Hepatocyte (in vitro differentiated cells): ENCODE results near the gene MYRIP. TPM values are rescaled to one million over a fixed set of nuclear protein-coding genes. Genes with fewer than 3 reads are reported as not detected.

Source experiments
- DNase-seq: peaks from one replicate; pipeline ENCODE4 v3.0.0-alpha.2; 2016; ENCODE audit warnings: low spot score
- H2AFZ ChIP-seq: fragments of 200-600 bp; sonication (generic); 2 replicates; pipeline ENCODE4 v1.6.0; 2016; ENCODE audit warnings: antibody characterized with exemption, mild to moderate bottlenecking
- H3K27ac ChIP-seq: fragments of 200-600 bp; sonication (generic); 2 replicates; pipeline ENCODE4 v1.5.1; 2016; ENCODE audit warnings: mild to moderate bottlenecking
- H3K27me3 ChIP-seq: fragments of 200-600 bp; sonication (generic); 2 replicates; pipeline ENCODE4 v1.6.1; 2016
- H3K36me3 ChIP-seq: fragments of 200-600 bp; sonication (generic); replicated peaks from 2 replicates; pipeline ENCODE4 v1.5.1; 2016; ENCODE audit warnings: low read depth; ENCODE audit not compliant: insufficient read depth
- H3K4me1 ChIP-seq: fragments of 200-600 bp; sonication (generic); 2 replicates; pipeline ENCODE4 v1.5.1; 2016; ENCODE audit warnings: mild to moderate bottlenecking, moderate library complexity; ENCODE audit not compliant: insufficient read depth
- H3K4me2 ChIP-seq: fragments of 200-600 bp; sonication (generic); 2 replicates; pipeline ENCODE4 v1.6.0; 2016
- H3K4me3 ChIP-seq: fragments of 200-600 bp; sonication (generic); 2 replicates; pipeline ENCODE4 v1.5.1; 2016; ENCODE audit warnings: mild to moderate bottlenecking
- H3K79me2 ChIP-seq: fragments of 200-600 bp; sonication (generic); 2 replicates; pipeline ENCODE4 v1.6.0; 2017; ENCODE audit warnings: mild to moderate bottlenecking
- H3K9me2 ChIP-seq: fragments of 200-600 bp; sonication (generic); replicated peaks from 2 replicates; pipeline ENCODE4 v1.6.0; 2017; ENCODE audit warnings: mild to moderate bottlenecking; ENCODE audit not compliant: insufficient read depth
- H3K9me3 ChIP-seq: fragments of 200-600 bp; sonication (generic); 2 replicates; pipeline ENCODE4 v1.5.1; 2016; ENCODE audit warnings: low read depth, mild to moderate bottlenecking
- H4K20me1 ChIP-seq: fragments of 200-600 bp; sonication (generic); 2 replicates; pipeline ENCODE4 v1.6.0; 2016; ENCODE audit warnings: mild to moderate bottlenecking; ENCODE audit not compliant: insufficient read depth, poor library complexity, severe bottlenecking
- CTCF ChIP-seq: fragments of 200-600 bp; sonication (generic); IDR thresholded peaks from 2 replicates; pipeline ENCODE4 v1.5.1; 2016; ENCODE audit warnings: antibody characterized with exemption, mild to moderate bottlenecking; ENCODE audit not compliant: poor library complexity
- EZH2 ChIP-seq: fragments of 200-600 bp; sonication (generic); IDR thresholded peaks from 2 replicates; pipeline ENCODE4 v1.6.1; 2016; ENCODE audit warnings: antibody characterized with exemption, mild to moderate bottlenecking, borderline replicate concordance
- EZH2phosphoT487 ChIP-seq: fragments of 200-600 bp; sonication (generic); IDR thresholded peaks from one replicate; pipeline ENCODE4 v1.6.1; 2018; ENCODE audit warnings: antibody characterized with exemption, mild to moderate bottlenecking, low read depth, moderate library complexity; ENCODE audit not compliant: unreplicated experiment, severe bottlenecking
- WGBS: methylation state at CpG from one replicate; pipeline ENCODE4 v1.1.6; 2016; ENCODE audit warnings: low lambda C conversion rate; ENCODE audit errors: missing lambda C conversion rate; 5-methylcytosine and 5-hydroxymethylcytosine counted together
- polyA plus RNA-seq: library from polyadenylated mRNA; unstranded; fragments of >200 nt; fragmentation: Nextera tagmentation; extraction: Ambion mirVana; gene quantifications from 2 replicates; pipeline ENCODE4 v1.2.1, GENCODE V29; 2016
- total RNA-seq: library from RNA; depleted of rRNA; stranded (reverse); fragments of >200 nt; gene quantifications from 2 replicates; pipeline ENCODE4 v1.2.3, GENCODE V29; 2014

Gene MYRIP
- total and polyA plus RNA-seq, 2 experiments from 2014 or later = 0.57 TPM; not detected in 1

DNA sequence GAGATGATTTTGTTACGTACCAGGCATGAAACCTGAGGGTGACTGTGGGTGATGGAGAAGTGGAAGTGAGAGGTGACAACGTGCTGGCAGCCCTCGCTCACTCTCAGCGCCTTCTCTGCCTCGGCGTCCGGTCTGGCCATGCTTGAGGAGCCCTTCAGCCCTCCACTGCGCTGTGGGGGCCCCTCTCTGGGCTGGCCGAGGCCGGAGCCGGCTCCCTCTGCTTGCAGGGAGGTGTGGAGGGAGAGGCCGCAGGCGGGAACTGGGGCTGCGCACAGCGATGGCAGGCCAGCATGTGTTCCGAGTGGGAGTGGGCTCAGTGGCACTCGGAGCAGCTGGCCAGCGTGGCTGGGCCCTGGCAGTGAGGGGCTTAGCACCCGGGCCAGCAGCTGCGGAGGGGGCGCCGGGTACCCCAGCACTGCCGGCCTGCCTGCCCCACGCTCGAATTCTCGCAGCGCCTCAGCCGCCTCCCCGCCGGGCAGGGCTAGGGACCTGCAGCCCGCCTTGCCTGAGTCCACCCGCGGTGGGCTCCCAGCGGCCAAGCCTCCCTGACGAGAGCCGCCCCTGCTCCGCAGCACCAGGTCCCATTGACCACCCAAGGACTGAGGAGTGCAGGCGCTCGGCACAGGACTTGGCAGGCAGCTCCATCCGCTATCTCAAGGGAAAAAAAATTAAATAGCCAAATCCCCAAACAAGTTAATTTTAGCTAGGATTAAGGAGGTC lies 29.7 kb upstream of the MYRIP start:
- H4K20me1 ChIP-seq = no peaks in the 10 kb centered on the region
- TF ChIP-seq CTCF (no peak), EZH2 (no peak), EZH2phosphoT487 (no peak)
- 97% methylated on average over 38 of the region's 40 CpGs for WGBS
- H3K4me2 ChIP-seq = no peak overlapping the region
- H3K79me2 ChIP-seq = no peaks in the 10 kb centered on the region
- H3K9me2 ChIP-seq = no peaks in the 10 kb centered on the region
- H3K27me3 ChIP-seq = no peaks in the 10 kb centered on the region
- no peaks in the 10 kb centered on the region for H3K36me3 ChIP-seq
- no peak overlapping the region for H3K27ac ChIP-seq
- H3K4me3 ChIP-seq = no peak overlapping the region
- DNase-seq = no peak
- no peaks in the 10 kb centered on the region for H3K4me1 ChIP-seq
- H3K9me3 ChIP-seq = no peaks in the 10 kb centered on the region
- H2AFZ ChIP-seq = no peak overlapping the region

DNA sequence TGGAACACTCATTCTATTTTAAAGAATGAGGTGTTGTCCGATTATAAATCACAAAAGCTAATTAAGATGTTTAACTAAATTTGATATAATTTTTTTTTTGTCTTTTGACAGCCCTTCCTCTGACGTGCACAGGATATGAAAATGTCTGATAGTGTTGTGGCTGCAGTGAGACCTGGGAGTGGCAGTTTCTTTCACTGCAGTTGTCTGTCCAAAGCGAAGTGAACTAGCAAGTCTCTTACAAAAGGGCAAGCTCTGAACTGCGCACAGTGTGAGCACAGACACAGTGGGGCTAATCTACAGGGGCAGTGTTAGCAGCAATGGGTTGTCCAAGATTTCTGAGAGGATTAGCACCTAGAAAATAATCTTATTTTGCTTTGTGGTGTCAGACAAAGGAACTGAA lies 29.1 kb upstream of the MYRIP start:
- H3K9me3 ChIP-seq = no peaks in the 10 kb centered on the region
- H3K4me1 ChIP-seq = no peaks in the 10 kb centered on the region
- no peaks in the 10 kb centered on the region for H3K36me3 ChIP-seq
- no peak overlapping the region for H2AFZ ChIP-seq
- no peaks in the 10 kb centered on the region for H3K9me2 ChIP-seq
- H3K4me2 ChIP-seq = no peak overlapping the region
- no peak overlapping the region for H3K27ac ChIP-seq
- no peaks in the 10 kb centered on the region for H3K27me3 ChIP-seq
- no peak overlapping the region for H3K4me3 ChIP-seq
- TF ChIP-seq CTCF (no peak), EZH2 (no peak), EZH2phosphoT487 (no peak)
- WGBS = 85% methylated on average over 4 of the region's 4 CpGs
- no peaks in the 10 kb centered on the region for H4K20me1 ChIP-seq
- no peaks in the 10 kb centered on the region for H3K79me2 ChIP-seq
- DNase-seq = no peak

- Histone ChIP-seq H3K27me3 (no peaks in the 10 kb centered on the region), H4K20me1 (no peaks in the 10 kb centered on the region), H3K4me2 (no peak overlapping the region), H3K36me3 (no peaks in the 10 kb centered on the region), H2AFZ (no peak overlapping the region), H3K27ac (no peak overlapping the region), H3K9me2 (no peaks in the 10 kb centered on the region), H3K79me2 (no peaks in the 10 kb centered on the region), H3K9me3 (no peaks in the 10 kb centered on the region), H3K4me1 (no peaks in the 10 kb centered on the region), H3K4me3 (no peak overlapping the region)
- WGBS = 95% methylated on average over 1 of the region's 1 CpG
- DNase-seq = no peak
- TF ChIP-seq CTCF = no peak
- TF ChIP-seq EZH2 = no peak
- no peak for TF ChIP-seq EZH2phosphoT487
These were observed 28.4 kb upstream of the MYRIP start for GRCh38 chr3:39781025-39781424.
